Neural progenitor cell (in vitro differentiated cells): ENCODE measurements around the gene S100A2. TPM values are rescaled to one million over a fixed set of nuclear protein-coding genes. Genes with fewer than 3 reads are reported as not detected.
A peak's percentile ranks its signal among the peaks of the same experiment; 100 is the strongest.

ENCODE experiments used
- DNase-seq: peaks from one replicate; pipeline ENCODE4 v3.0.0-alpha.2; 2016; ENCODE audit warnings: low spot score
- H2AFZ ChIP-seq: fragments of 200-600 bp; sonication (generic); replicated peaks from 2 replicates; pipeline ENCODE4 v1.6.1; 2016; ENCODE audit warnings: antibody characterized with exemption
- H3F3A ChIP-seq: fragments of 200-600 bp; sonication (generic); 2 replicates; pipeline ENCODE4 v1.6.1; 2016; ENCODE audit warnings: antibody characterized with exemption, low read depth
- H3K27ac ChIP-seq: fragments of 200-600 bp; sonication (generic); 2 replicates; pipeline ENCODE4 v1.5.1; 2016; ENCODE audit warnings: mild to moderate bottlenecking
- H3K27me3 ChIP-seq: fragments of 200-600 bp; sonication (generic); 2 replicates; pipeline ENCODE4 v1.6.1; 2016; ENCODE audit warnings: mild to moderate bottlenecking, moderate library complexity
- H3K36me3 ChIP-seq: fragments of 200-600 bp; sonication (generic); 2 replicates; pipeline ENCODE4 v1.5.1; 2016
- H3K4me1 ChIP-seq: fragments of 200-600 bp; sonication (generic); 2 replicates; pipeline ENCODE4 v1.6.1; 2016; ENCODE audit warnings: mixed run types
- H3K4me2 ChIP-seq: fragments of 200-600 bp; sonication (generic); 2 replicates; pipeline ENCODE4 v1.6.1; 2016
- H3K4me3 ChIP-seq: fragments of 200-600 bp; sonication (generic); 2 replicates; pipeline ENCODE4 v1.5.1; 2016
- H3K79me2 ChIP-seq: fragments of 200-600 bp; sonication (generic); 2 replicates; pipeline ENCODE4 v1.6.1; 2016; ENCODE audit warnings: low read depth
- H3K9ac ChIP-seq: fragments of 200-600 bp; sonication (generic); 2 replicates; pipeline ENCODE4 v1.6.1; 2016
- H3K9me3 ChIP-seq: fragments of 200-600 bp; sonication (generic); 2 replicates; pipeline ENCODE4 v1.5.1; 2016; ENCODE audit warnings: low read depth
- H4K20me1 ChIP-seq: fragments of 200-600 bp; sonication (generic); 2 replicates; pipeline ENCODE4 v1.6.1; 2016; ENCODE audit warnings: low read depth
- H3K27ac Mint-ChIP-seq: 3 replicates; pipeline ENCODE4 v1.8.0; 2021; ENCODE audit warnings: mixed read lengths
- H3K27me3 Mint-ChIP-seq: 2 replicates; pipeline ENCODE4 v1.8.0; 2022; ENCODE audit warnings: low read depth, mild to moderate bottlenecking, inconsistent platforms, moderate library complexity, mixed read lengths; ENCODE audit not compliant: insufficient read depth
- H3K36me3 Mint-ChIP-seq: 3 replicates; pipeline ENCODE4 v1.8.0; 2021; ENCODE audit warnings: mixed read lengths
- H3K4me1 Mint-ChIP-seq: 3 replicates; pipeline ENCODE4 v1.8.0; 2021; ENCODE audit warnings: mixed read lengths
- H3K4me3 Mint-ChIP-seq: 3 replicates; pipeline ENCODE4 v1.8.0; 2021; ENCODE audit warnings: mild to moderate bottlenecking, moderate library complexity, mixed read lengths
- H3K9me3 Mint-ChIP-seq: 3 replicates; pipeline ENCODE4 v1.8.0; 2020; ENCODE audit warnings: mixed read lengths
- CTCF ChIP-seq: fragments of 200-600 bp; sonication (generic); IDR thresholded peaks from 2 replicates; pipeline ENCODE4 v1.5.1; 2017; ENCODE audit warnings: antibody characterized with exemption, mild to moderate bottlenecking
- EZH2 ChIP-seq: fragments of 200-600 bp; sonication (generic); IDR thresholded peaks from 2 replicates; pipeline ENCODE4 v1.6.1; 2017; ENCODE audit warnings: antibody characterized with exemption, mild to moderate bottlenecking, moderate library complexity
- EZH2phosphoT487 ChIP-seq: fragments of 200-600 bp; sonication (generic); IDR thresholded peaks from 2 replicates; pipeline ENCODE4 v1.6.1; 2017; ENCODE audit warnings: antibody characterized with exemption
- total RNA-seq: library from RNA; depleted of rRNA; stranded (reverse); fragments of >200 nt; gene quantifications from 2 replicates; pipeline ENCODE4 v1.2.3, GENCODE V29; 2015; ENCODE audit warnings: low replicate concordance

S100A2 gene
- total RNA-seq, 1 donor from 2014 or later: not detected

GRCh38 chr1:153570874-153571273 is 5.2 kb upstream of the S100A2 start:
- no peaks in the 10 kb centered on the region for H4K20me1 ChIP-seq

GRCh38 chr1:153569465-153569864 is 3.8 kb upstream of the S100A2 start:
- Mint-ChIP-seq H3K36me3 (no peaks in the 10 kb centered on the region), H3K4me3 (no peak overlapping the region), H3K4me1 (peaks cover 48% of the 10 kb centered on the region), H3K27me3 (peaks cover 15% of the 10 kb centered on the region), H3K9me3 (peaks cover 7% of the 10 kb centered on the region), H3K27ac (peak overlapping the region; percentile 22)
- no peak overlapping the region for H3K27ac ChIP-seq
- H3K4me3 ChIP-seq: no peak overlapping the region
- no peaks in the 10 kb centered on the region for H3K79me2 ChIP-seq
- TF ChIP-seq CTCF: no peak
- no peak for TF ChIP-seq EZH2
- TF ChIP-seq EZH2phosphoT487: no peak
- no peaks in the 10 kb centered on the region for H3K9me3 ChIP-seq
- H3K27me3 ChIP-seq: no peaks in the 10 kb centered on the region
- no peaks in the 10 kb centered on the region for H3F3A ChIP-seq
- H3K4me2 ChIP-seq: no peak overlapping the region
- H3K4me1 ChIP-seq: peaks cover 17% of the 10 kb centered on the region
- H4K20me1 ChIP-seq: no peaks in the 10 kb centered on the region
- no peak overlapping the region for H3K9ac ChIP-seq
- H2AFZ ChIP-seq: no peak overlapping the region
- no peak for DNase-seq
- H3K36me3 ChIP-seq: no peaks in the 10 kb centered on the region

More at GRCh38 chr1:153570874-153571273, 5.2 kb upstream of the S100A2 start:
- Mint-ChIP-seq H3K4me3 (peak overlapping the region; percentile 39), H3K9me3 (peaks cover 7% of the 10 kb centered on the region), H3K27me3 (peaks cover 12% of the 10 kb centered on the region), H3K36me3 (no peaks in the 10 kb centered on the region), H3K27ac (peak overlapping the region; percentile 65), H3K4me1 (peaks cover 43% of the 10 kb centered on the region)
- Histone ChIP-seq H2AFZ (no peak overlapping the region), H3K4me1 (peaks cover 17% of the 10 kb centered on the region), H3K79me2 (no peaks in the 10 kb centered on the region), H3F3A (peaks cover under 1% of the 10 kb centered on the region), H3K4me3 (no peak overlapping the region), H3K9ac (no peak overlapping the region), H3K4me2 (no peak overlapping the region), H3K27me3 (no peaks in the 10 kb centered on the region), H3K9me3 (no peaks in the 10 kb centered on the region), H3K36me3 (no peaks in the 10 kb centered on the region), H3K27ac (no peak overlapping the region)
- TF ChIP-seq EZH2phosphoT487: no peak
- no peak for DNase-seq

GRCh38 chr1:153568367-153569099 is 2.9 kb upstream of the S100A2 start:
- Mint-ChIP-seq H3K36me3 (no peaks in the 10 kb centered on the region), H3K9me3 (no peaks in the 10 kb centered on the region), H3K27me3 (peaks cover 19% of the 10 kb centered on the region), H3K4me3 (peak overlapping the region; percentile 46), H3K4me1 (peaks cover 50% of the 10 kb centered on the region), H3K27ac (no peak overlapping the region)
- TF ChIP-seq EZH2phosphoT487 (no peak), CTCF (peak; percentile 96), EZH2 (peak; percentile 24)
- no peaks in the 10 kb centered on the region for H3K27me3 ChIP-seq
- H3K27ac ChIP-seq: no peak overlapping the region
- peak; percentile 91 for DNase-seq
- H3K79me2 ChIP-seq: no peaks in the 10 kb centered on the region
- no peaks in the 10 kb centered on the region for H3K36me3 ChIP-seq
- H2AFZ ChIP-seq: peak overlapping the region; percentile 92
- no peak overlapping the region for H3K4me3 ChIP-seq
- H3K9me3 ChIP-seq: no peaks in the 10 kb centered on the region
- H3F3A ChIP-seq: no peaks in the 10 kb centered on the region
- H3K4me1 ChIP-seq: peaks cover 17% of the 10 kb centered on the region
- H4K20me1 ChIP-seq: no peaks in the 10 kb centered on the region
- H3K4me2 ChIP-seq: peak overlapping the region; percentile 21
- H3K9ac ChIP-seq: no peak overlapping the region
